Activated T-helper 2 cell treated with anti-CD3 and anti-CD28 coated beads, Interferon-gamma antibody, Interleukin-2, Interleukin-4, amounts not matched to agents 10 μg/mL and 5 μg/mL and 100 μg/mL, durations not matched to agents 14 hours and 24 hours and 36 hours (primary cell): ENCODE measurements around the gene DGKZ. TPM values are rescaled to one million over a fixed set of nuclear protein-coding genes. Genes with fewer than 3 reads are reported as not detected.
"Not testable (repeated sequence)": the region's sequence is repeated elsewhere in the genome, so short reads cannot be mapped to it uniquely, and the experiment has no call there.

ENCODE experiments used
- DNase-seq: peaks from one replicate; pipeline ENCODE4 v3.0.0; 2021; ENCODE audit warnings: low spot score
- H3K27ac Mint-ChIP-seq: one replicate; pipeline ENCODE4 v1.8.0; 2021; ENCODE audit warnings: mixed read lengths
- H3K27me3 Mint-ChIP-seq: one replicate; pipeline ENCODE4 v1.8.0; 2021; ENCODE audit warnings: low read depth, mixed read lengths
- H3K36me3 Mint-ChIP-seq: one replicate; pipeline ENCODE4 v1.8.0; 2021; ENCODE audit warnings: low read depth, mixed read lengths
- H3K4me1 Mint-ChIP-seq: one replicate; pipeline ENCODE4 v1.8.0; 2021; ENCODE audit warnings: low read depth, mixed read lengths
- H3K4me3 Mint-ChIP-seq: one replicate; pipeline ENCODE4 v1.8.0; 2021; ENCODE audit warnings: low read depth, mild to moderate bottlenecking, moderate library complexity, mixed read lengths
- H3K9me3 Mint-ChIP-seq: one replicate; pipeline ENCODE4 v1.8.0; 2021; ENCODE audit warnings: mixed read lengths
- intact Hi-C: fragments of 100-400 bp; cut with micrococcal nuclease; formaldehyde crosslinking; loops from one replicate; pipeline ENCODE4 v1.15.1; 2023
- total RNA-seq: library from RNA; stranded (reverse); gene quantifications from 2 replicates; pipeline ENCODE4 v1.2.3, GENCODE V29; 2022

DGKZ gene
- total RNA-seq, 1 donor from 2014 or later: 86.1 TPM

DNA sequence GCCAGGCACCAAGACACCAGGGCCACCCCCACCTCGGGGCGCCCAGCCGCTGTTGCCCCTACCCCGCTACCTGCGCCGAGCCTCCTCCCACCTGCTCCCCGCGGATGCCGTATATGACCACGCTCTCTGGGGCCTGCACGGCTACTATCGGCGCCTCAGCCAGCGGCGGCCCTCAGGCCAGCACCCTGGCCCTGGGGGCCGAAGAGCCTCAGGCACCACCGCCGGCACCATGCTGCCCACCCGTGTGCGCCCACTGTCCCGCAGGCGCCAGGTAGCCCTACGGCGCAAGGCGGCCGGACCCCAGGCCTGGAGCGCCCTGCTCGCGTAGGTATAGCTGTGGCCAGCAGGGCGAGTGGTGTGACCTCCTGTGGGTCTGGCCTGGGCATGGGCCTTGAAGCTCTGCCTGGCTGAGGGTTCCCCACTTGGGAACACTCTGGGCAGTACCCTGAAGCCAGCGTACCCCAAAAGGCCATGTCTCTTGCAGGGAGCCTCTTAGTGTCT, 19.4 kb downstream of the DGKZ start:
- H3K4me3 Mint-ChIP-seq: no peak overlapping the region
- no peak overlapping the region for H3K27ac Mint-ChIP-seq
- H3K9me3 Mint-ChIP-seq: no peaks in the 10 kb centered on the region

DNA sequence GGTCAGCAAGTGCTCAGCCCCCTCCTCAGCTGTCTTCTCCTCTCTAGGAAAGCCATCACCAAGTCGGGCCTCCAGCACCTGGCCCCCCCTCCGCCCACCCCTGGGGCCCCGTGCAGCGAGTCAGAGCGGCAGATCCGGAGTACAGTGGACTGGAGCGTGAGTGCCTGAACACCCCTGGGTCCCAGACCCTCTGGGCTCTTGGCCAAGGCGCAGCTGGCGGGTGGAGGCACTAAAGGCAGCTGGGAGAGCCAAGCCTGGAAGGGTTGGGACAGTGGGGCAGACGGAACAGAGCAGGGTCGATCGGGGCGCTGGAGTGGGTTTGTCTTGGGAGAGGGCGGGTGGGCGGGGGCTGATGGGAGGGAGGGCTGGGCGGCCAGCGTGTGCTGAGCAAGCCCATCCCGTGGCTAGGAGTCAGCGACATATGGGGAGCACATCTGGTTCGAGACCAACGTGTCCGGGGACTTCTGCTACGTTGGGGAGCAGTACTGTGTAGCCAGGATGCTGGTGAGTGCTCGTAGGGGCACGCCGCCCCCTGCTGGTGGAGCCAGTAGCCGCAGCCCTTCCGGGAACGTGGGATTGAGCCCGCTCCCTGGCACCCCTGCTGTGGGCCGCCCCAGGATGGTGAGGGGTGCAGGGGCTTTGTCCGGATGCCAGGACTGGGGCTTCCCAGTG, 20.1 kb downstream of the DGKZ start:
- DNase-seq: peak; percentile 58
- intact Hi-C loops: loop anchor here (1.0 kb wide), 1 partner anchor 18 kb away; no protein-coding TSS in a partner anchor
- no peaks in the 10 kb centered on the region for H3K9me3 Mint-ChIP-seq
- peaks cover 17% of the 10 kb centered on the region for H3K4me1 Mint-ChIP-seq
- no peaks in the 10 kb centered on the region for H3K27me3 Mint-ChIP-seq
- no peak overlapping the region for H3K4me3 Mint-ChIP-seq
- H3K36me3 Mint-ChIP-seq: peaks cover 36% of the 10 kb centered on the region
- no peak overlapping the region for H3K27ac Mint-ChIP-seq

More for the DNA sequence above, 19.4 kb downstream of the DGKZ start:
- Mint-ChIP-seq H3K27me3 (no peaks in the 10 kb centered on the region), H3K36me3 (peaks cover 32% of the 10 kb centered on the region), H3K4me1 (peaks cover 20% of the 10 kb centered on the region)
- intact Hi-C loops: loop anchor here (1.0 kb wide), 1 partner anchor 17 kb away; no protein-coding TSS in a partner anchor
- DNase-seq: no peak

DNA sequence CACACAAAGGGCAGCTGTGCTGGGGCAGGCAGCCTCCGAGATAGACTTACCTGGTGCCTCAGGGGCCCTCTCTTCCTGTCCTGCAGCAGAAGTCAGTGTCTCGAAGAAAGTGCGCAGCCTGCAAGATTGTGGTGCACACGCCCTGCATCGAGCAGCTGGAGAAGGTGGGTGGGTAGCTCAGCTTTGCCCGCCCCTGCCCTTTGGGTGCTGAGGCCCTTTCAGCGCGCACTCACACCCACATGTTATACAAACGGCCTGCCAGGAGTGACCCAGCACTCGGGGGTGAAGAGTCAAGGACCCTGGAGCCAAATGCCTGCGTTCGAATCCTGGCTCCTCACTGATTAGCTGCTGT, 20.6 kb downstream of the DGKZ start:
- Mint-ChIP-seq H3K27ac (no peak overlapping the region), H3K4me3 (no peak overlapping the region)
- intact Hi-C loops: loop anchor here (1.0 kb wide), 1 partner anchor 19 kb away; no protein-coding TSS in a partner anchor

DNA sequence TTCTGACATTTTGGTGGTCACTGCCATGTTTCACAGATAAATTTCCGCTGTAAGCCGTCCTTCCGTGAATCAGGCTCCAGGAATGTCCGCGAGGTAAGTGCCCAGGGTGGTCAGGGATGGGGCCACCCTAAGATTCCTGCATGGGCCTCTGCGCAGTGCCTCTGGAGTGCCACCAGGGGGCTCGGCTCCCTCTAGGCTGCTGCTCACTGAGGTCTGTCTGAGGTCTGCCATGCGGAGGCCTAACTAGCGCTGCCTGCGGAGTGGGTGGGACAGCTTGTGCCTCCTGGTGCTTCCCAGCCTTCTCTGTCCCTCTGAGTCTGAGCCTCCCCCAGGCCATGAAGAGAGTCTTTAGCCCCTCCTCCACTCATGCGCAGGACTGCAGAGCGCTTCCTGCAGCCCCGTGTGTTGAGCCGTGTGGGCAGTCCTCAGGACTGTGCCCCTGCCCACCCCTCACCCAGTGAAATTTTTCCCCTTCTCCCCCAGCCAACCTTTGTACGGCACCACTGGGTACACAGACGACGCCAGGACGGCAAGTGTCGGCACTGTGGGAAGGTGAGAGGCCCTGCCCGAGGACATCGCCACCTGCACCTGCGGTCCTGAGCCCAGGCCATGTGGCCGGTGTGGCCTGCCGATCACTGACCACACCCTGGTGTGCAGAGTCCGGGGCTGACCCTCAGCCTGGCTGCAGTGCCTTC, 22.3 kb downstream of the DGKZ start:
- no peak overlapping the region for H3K4me3 Mint-ChIP-seq

More for the DNA sequence above, 20.6 kb downstream of the DGKZ start:
- Mint-ChIP-seq H3K27me3 (no peaks in the 10 kb centered on the region), H3K4me1 (peaks cover 12% of the 10 kb centered on the region), H3K9me3 (no peaks in the 10 kb centered on the region), H3K36me3 (peaks cover 38% of the 10 kb centered on the region)
- DNase-seq: no peak

DNA sequence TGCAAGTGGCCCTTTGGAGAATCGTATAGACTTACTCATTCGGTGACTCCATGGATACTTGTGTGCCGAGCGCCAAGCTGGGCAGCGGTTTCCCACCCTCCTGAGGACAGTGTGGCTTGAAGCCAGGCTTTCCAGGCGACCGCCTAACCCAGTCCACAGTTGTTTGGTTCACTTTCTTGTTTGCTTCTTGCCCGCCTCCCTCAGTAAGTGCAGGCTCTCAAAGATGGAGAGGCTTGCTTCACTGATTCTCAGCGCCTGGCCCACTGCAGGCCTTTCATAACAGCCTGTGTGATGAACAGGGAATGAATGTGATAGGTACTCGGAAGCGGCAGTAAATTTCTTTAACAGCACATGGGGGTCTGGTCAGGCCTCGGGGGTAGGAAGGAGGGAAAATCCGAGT, 23.0 kb downstream of the DGKZ start:
- Mint-ChIP-seq H3K4me1 (peaks cover 4% of the 10 kb centered on the region), H3K4me3 (no peak overlapping the region), H3K9me3 (no peaks in the 10 kb centered on the region), H3K27me3 (no peaks in the 10 kb centered on the region), H3K36me3 (peaks cover 42% of the 10 kb centered on the region), H3K27ac (no peak overlapping the region)
- no peak for DNase-seq
- intact Hi-C loops: no loop called here

More for the DNA sequence above, 22.3 kb downstream of the DGKZ start:
- no peaks in the 10 kb centered on the region for H3K27me3 Mint-ChIP-seq
- peaks cover 37% of the 10 kb centered on the region for H3K36me3 Mint-ChIP-seq
- no peak overlapping the region for H3K27ac Mint-ChIP-seq
- DNase-seq: no peak
- H3K4me1 Mint-ChIP-seq: peaks cover 4% of the 10 kb centered on the region
- intact Hi-C loops: no loop called here
- no peaks in the 10 kb centered on the region for H3K9me3 Mint-ChIP-seq

DNA sequence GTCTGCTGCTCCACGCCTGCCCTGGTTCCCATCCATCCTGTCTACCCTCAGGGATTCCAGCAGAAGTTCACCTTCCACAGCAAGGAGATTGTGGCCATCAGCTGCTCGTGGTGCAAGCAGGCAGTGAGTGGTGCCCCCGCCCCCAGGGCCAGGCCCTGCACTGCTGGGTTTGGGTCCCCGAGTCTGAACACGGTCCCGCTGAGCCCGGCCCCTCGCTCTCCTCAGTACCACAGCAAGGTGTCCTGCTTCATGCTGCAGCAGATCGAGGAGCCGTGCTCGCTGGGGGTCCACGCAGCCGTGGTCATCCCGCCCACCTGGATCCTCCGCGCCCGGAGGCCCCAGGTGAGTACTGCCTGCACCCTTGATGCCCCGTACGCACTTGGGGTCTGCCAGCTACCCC, 24.0 kb downstream of the DGKZ start:
- H3K9me3 Mint-ChIP-seq, H3K27ac Mint-ChIP-seq, DNase-seq, intact Hi-C loops, H3K27me3 Mint-ChIP-seq, H3K4me3 Mint-ChIP-seq, H3K4me1 Mint-ChIP-seq: not testable (repeated sequence)
- peaks cover 46% of the 10 kb centered on the region for H3K36me3 Mint-ChIP-seq

DNA sequence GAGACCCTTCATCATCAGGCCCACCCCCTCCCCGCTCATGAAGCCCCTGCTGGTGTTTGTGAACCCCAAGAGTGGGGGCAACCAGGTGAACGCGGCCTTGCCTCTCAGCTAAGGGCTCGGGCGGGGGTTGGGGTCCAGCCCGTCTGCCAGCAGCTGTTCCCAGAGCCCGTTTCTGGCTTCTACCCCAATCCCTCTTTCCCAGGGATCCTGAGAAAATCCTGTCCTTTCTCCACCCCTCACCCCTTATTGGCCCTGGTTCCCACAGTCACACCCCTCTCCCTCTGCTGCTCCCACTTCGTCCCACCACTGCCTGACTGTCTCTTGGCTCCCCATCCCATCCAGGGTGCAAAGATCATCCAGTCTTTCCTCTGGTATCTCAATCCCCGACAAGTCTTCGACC, 24.8 kb downstream of the DGKZ start:
- no peak overlapping the region for H3K27ac Mint-ChIP-seq
- no peaks in the 10 kb centered on the region for H3K27me3 Mint-ChIP-seq
- no peak overlapping the region for H3K4me3 Mint-ChIP-seq
- peaks cover 3% of the 10 kb centered on the region for H3K4me1 Mint-ChIP-seq
- intact Hi-C loops: no loop called here
- no peaks in the 10 kb centered on the region for H3K9me3 Mint-ChIP-seq
- DNase-seq: no peak
- peaks cover 55% of the 10 kb centered on the region for H3K36me3 Mint-ChIP-seq

DNA sequence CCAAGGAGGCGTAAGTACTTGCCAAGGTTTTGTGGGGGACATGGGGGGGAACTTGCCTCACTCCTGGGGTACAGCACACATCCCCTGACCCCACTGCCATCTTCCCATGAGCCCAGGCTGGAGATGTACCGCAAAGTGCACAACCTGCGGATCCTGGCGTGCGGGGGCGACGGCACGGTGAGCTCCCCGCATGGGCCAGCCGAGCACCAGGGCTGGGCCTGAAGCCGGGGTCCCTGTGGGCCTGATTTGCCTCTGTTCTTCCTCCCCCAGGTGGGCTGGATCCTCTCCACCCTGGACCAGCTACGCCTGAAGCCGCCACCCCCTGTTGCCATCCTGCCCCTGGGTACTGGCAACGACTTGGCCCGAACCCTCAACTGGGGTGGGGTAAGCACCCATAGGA, 25.2 kb downstream of the DGKZ start:
- H3K4me1 Mint-ChIP-seq, H3K9me3 Mint-ChIP-seq, H3K4me3 Mint-ChIP-seq, H3K27me3 Mint-ChIP-seq, H3K27ac Mint-ChIP-seq, intact Hi-C loops, DNase-seq: not testable (repeated sequence)
- peaks cover 56% of the 10 kb centered on the region for H3K36me3 Mint-ChIP-seq

DNA sequence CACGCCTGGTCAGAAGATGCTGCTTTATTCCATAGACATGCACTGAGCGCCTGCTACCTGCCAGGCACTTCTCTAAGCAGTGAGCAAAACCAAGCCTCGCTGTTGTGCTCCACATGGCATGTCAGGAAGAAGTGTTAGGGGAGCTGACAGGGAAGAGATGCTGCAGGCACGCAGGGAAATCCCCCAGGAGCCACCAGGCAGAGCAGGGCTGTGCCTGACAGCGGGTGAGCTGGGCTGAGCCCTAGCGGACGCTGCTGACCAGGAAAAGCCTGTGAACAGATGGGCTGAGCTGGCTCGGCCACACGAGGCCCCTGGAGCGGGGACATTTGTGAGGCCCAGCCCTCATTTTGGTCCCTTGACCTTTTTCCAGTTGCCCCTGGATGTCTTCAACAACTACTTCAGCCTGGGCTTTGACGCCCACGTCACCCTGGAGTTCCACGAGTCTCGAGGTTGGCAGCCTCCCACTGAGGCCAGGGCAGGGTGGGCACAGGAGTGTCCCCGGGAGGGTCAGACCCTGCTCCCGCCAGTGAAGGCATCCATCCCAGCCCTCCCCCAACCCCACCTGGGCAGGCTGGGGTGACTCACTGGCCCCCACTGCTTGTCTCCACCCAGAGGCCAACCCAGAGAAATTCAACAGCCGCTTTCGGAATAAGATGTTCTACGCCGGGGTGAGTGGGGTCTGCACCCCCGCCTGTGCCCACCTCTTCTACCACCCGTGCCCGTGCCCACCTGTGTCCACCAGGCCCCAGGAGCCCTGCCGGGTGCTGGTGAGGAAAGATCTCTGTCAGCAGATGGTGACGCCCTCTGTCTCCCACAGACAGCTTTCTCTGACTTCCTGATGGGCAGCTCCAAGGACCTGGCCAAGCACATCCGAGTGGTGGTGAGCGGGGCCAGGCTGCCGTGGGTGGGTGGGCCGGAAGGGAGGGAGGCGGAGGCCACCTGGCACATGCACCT, 26.8 kb downstream of the DGKZ start:
- Mint-ChIP-seq H3K9me3 (no peaks in the 10 kb centered on the region), H3K4me1 (no peaks in the 10 kb centered on the region), H3K4me3 (no peak overlapping the region), H3K27me3 (no peaks in the 10 kb centered on the region), H3K36me3 (peaks cover 58% of the 10 kb centered on the region), H3K27ac (no peak overlapping the region)
- intact Hi-C loops: no loop called here
- no peak for DNase-seq

DNA sequence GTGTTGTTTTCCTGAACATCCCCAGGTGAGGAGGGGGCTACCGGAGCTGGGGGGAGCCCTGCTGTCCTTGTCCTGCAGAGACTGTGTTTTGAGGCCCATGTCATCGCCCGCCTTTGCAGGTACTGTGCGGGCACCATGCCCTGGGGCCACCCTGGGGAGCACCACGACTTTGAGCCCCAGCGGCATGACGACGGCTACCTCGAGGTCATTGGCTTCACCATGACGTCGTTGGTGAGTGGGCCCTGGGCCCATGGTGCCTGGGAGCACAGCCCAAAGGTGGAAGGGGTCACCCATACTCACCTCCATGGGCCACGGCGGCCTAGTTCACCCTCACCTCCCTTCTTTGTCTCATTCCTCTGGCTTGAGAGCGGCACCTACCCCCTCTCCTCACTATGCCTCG, 27.6 kb downstream of the DGKZ start:
- H3K4me3 Mint-ChIP-seq: no peak overlapping the region
- H3K27me3 Mint-ChIP-seq: no peaks in the 10 kb centered on the region
- no peak for DNase-seq
- no peaks in the 10 kb centered on the region for H3K4me1 Mint-ChIP-seq
- intact Hi-C loops: no loop called here
- H3K27ac Mint-ChIP-seq: no peak overlapping the region
- no peaks in the 10 kb centered on the region for H3K9me3 Mint-ChIP-seq
- peaks cover 55% of the 10 kb centered on the region for H3K36me3 Mint-ChIP-seq

DNA sequence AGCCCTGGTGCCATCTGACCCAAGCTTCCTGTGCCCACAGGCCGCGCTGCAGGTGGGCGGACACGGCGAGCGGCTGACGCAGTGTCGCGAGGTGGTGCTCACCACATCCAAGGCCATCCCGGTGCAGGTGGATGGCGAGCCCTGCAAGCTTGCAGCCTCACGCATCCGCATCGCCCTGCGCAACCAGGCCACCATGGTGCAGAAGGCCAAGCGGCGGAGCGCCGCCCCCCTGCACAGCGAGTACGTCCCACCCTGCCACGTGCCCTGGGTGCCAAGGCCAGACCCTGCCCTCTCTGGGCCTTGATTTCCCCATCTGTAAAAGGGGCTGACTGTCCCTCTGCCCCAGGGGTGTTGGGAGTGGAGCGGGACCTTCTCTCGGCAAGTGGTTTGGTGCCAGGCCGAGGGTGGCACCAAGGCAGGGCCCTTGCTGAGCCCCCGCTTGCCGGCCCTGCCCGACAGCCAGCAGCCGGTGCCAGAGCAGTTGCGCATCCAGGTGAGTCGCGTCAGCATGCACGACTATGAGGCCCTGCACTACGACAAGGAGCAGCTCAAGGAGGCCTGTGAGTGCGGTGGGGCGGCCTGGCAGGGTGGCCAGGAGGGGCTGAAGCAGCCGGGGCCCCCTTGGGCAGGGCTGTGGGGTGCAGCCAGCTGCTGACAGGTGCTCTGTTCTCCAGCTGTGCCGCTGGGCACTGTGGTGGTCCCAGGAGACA, 28.3 kb downstream of the DGKZ start:
- no peaks in the 10 kb centered on the region for H3K27me3 Mint-ChIP-seq
- H3K4me3 Mint-ChIP-seq: no peak overlapping the region
- peaks cover 49% of the 10 kb centered on the region for H3K36me3 Mint-ChIP-seq
- no peak for DNase-seq
- H3K9me3 Mint-ChIP-seq: no peaks in the 10 kb centered on the region
- H3K27ac Mint-ChIP-seq: no peak overlapping the region
- peaks cover 2% of the 10 kb centered on the region for H3K4me1 Mint-ChIP-seq
- intact Hi-C loops: no loop called here
